Embryonic facial prominence (tissue), 1 donor: Measurements from ENCODE around the gene SORCS1.

ENCODE experiments used
- DNase-seq: peaks from one replicate; pipeline ENCODE4 v3.0.0-alpha.2; 2016; ENCODE audit errors: extremely low spot score

Gene SORCS1

GRCh38 chr10:107163881-107164861 is at the start of gene SORCS1:
SORCS1 (minus strand) TSS chr10:107164706.
- DNase-seq = no peak

GRCh38 chr10:107214261-107214660 is 49.8 kb upstream of the SORCS1 start:
- no peak for DNase-seq

GRCh38 chr10:107213861-107214260 is 49.4 kb upstream of the SORCS1 start:
- no peak for DNase-seq

GRCh38 chr10:107206833-107207232 is 42.3 kb upstream of the SORCS1 start:
- no peak for DNase-seq

- no peak for DNase-seq
Measured at GRCh38 chr10:107169516-107169915, 5.0 kb upstream of the SORCS1 start.

GRCh38 chr10:107168738-107169137 is 4.2 kb upstream of the SORCS1 start:
- DNase-seq = no peak

GRCh38 chr10:107166403-107166802 is 1.9 kb upstream of the SORCS1 start:
- DNase-seq = no peak

- DNase-seq = no peak
Measured at GRCh38 chr10:107164992-107165391, 486 bp upstream of the SORCS1 start.

- no peak for DNase-seq
Measured at GRCh38 chr10:107163076-107163855, 1.2 kb downstream of the SORCS1 start.

- no peak for DNase-seq
Measured at GRCh38 chr10:107160866-107161265, 3.6 kb downstream of the SORCS1 start.

- no peak for DNase-seq
Measured at GRCh38 chr10:107159871-107160270, 4.6 kb downstream of the SORCS1 start.

- DNase-seq = no peak
Measured at GRCh38 chr10:107157071-107157470, 7.4 kb downstream of the SORCS1 start.

- DNase-seq = no peak
Measured at GRCh38 chr10:107152087-107152486, 12.4 kb downstream of the SORCS1 start.

- no peak for DNase-seq
Measured at GRCh38 chr10:107148906-107149305, 15.6 kb downstream of the SORCS1 start.

- DNase-seq = no peak
Measured at GRCh38 chr10:107144490-107144889, 20.0 kb downstream of the SORCS1 start.

GRCh38 chr10:107141524-107142061 is 22.9 kb downstream of the SORCS1 start:
- DNase-seq = no peak

GRCh38 chr10:107139237-107139636 is 25.3 kb downstream of the SORCS1 start:
- DNase-seq = no peak

- no peak for DNase-seq
Measured at GRCh38 chr10:107133656-107134055, 30.9 kb downstream of the SORCS1 start.

GRCh38 chr10:107129000-107129399 is 35.5 kb downstream of the SORCS1 start:
- no peak for DNase-seq

GRCh38 chr10:107126512-107127065 is 37.9 kb downstream of the SORCS1 start:
- DNase-seq = no peak

- DNase-seq = no peak
Measured at GRCh38 chr10:107122703-107123102, 41.8 kb downstream of the SORCS1 start.

GRCh38 chr10:107118866-107119265 is 45.6 kb downstream of the SORCS1 start:
- DNase-seq = no peak
